HUDEP-2 (cell line): ENCODE results near the gene TKTL2.

Source experiments
- DNase-seq, 76 experiments: peaks; one replicate each; lab custom pipeline; 2025; ENCODE audit not compliant: unreplicated experiment in 76 of 76; lab: John Stamatoyannopoulos, UW

The TKTL2 gene

GRCh38 chr4:163473576-163473975, at the start of gene TKTL2:
TKTL2 (minus strand) TSS chr4:163473754; CDS start chr4:163473734, 20 bp downstream.
- no peak for DNase-seq

GRCh38 chr4:163515198-163515597, 41.6 kb upstream of the TKTL2 start:
- no peak for DNase-seq

GRCh38 chr4:163505374-163505773, 31.8 kb upstream of the TKTL2 start:
- DNase-seq: no peak

GRCh38 chr4:163500586-163500985, 27.0 kb upstream of the TKTL2 start:
- no peak for DNase-seq

GRCh38 chr4:163495900-163496299, 22.3 kb upstream of the TKTL2 start:
- DNase-seq: peak in 13 of 76 experiments; percentile 4 to 47 (median 13)

GRCh38 chr4:163494360-163495241, 21.0 kb upstream of the TKTL2 start, which contains the start of gene TMA16:
TMA16 (plus strand) TSS chr4:163494690; CDS start chr4:163494802, 112 bp downstream.
- DNase-seq: peak; percentile 24 to 92 (median 82)

GRCh38 chr4:163493643-163494359, 20.2 kb upstream of the TKTL2 start:
- peak in 9 of 76 experiments; percentile 0 to 53 (median 11) for DNase-seq

GRCh38 chr4:163492951-163493504, 19.5 kb upstream of the TKTL2 start:
- DNase-seq: peak in 7 of 76 experiments; percentile 4 to 22 (median 6)

- DNase-seq: no peak
Observed at GRCh38 chr4:163489929-163490328, 16.4 kb upstream of the TKTL2 start.

GRCh38 chr4:163486321-163486720, 12.8 kb upstream of the TKTL2 start:
- peak in 30 of 76 experiments; percentile 1 to 69 (median 14) for DNase-seq

- DNase-seq: no peak
Observed at GRCh38 chr4:163485589-163485988, 12.0 kb upstream of the TKTL2 start.

GRCh38 chr4:163484906-163485305, 11.4 kb upstream of the TKTL2 start:
- DNase-seq: peak in 56 of 76 experiments; percentile 1 to 64 (median 23)

- no peak for DNase-seq
Observed at GRCh38 chr4:163482190-163482589, 8.6 kb upstream of the TKTL2 start.

- DNase-seq: no peak
Observed at GRCh38 chr4:163476761-163477438, 3.3 kb upstream of the TKTL2 start.

- no peak for DNase-seq
Observed at GRCh38 chr4:163474027-163474426, 473 bp upstream of the TKTL2 start.

- no peak for DNase-seq
Observed at GRCh38 chr4:163473130-163473529, 424 bp downstream of the TKTL2 start.

GRCh38 chr4:163470391-163470790, 3.2 kb downstream of the TKTL2 start:
- no peak for DNase-seq

GRCh38 chr4:163467082-163467770, 6.3 kb downstream of the TKTL2 start:
- no peak for DNase-seq

- DNase-seq: no peak
Observed at GRCh38 chr4:163462556-163462955, 11.0 kb downstream of the TKTL2 start.
